ENCODE data around the gene TTYH3. TPM values are rescaled to one million over a fixed set of nuclear protein-coding genes. Genes with fewer than 3 reads are reported as not detected.
"Not testable (repeated sequence)": the region's sequence is repeated elsewhere in the genome, so short reads cannot be mapped to it uniquely, and the experiment has no call there.

Gene TTYH3
- total and polyA plus RNA-seq, 2 of the 8 experiments (the other 6 are each of a cell fraction or from before 2014, with no cell fraction given), result 66.2 to 169 TPM

DNA sequence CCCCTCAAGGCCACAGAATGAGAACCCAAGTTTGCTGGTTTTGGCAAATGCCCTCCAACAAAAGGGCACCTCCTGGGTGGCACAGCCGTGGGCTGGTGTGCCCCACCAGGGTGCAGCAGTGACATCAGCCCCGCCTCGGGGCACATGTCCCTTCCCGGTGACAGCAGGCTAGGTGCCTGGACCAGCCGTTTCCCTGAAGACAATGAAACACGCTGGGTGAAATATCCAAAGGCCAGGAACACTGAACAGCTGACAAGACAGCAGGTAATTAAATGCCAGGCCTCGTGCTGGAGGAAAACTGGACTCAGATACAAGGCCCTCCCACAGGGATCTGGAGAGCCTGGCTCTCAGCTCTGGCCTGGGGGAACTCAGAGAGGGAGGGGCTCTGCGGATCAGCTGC lies 44.8 kb downstream of the TTYH3 start:
- not testable (repeated sequence) for FAIRE-seq; H3K56ac ChIP-seq (replicated peaks; ENCODE audit: insufficient read length, low read depth, low read length)

DNA sequence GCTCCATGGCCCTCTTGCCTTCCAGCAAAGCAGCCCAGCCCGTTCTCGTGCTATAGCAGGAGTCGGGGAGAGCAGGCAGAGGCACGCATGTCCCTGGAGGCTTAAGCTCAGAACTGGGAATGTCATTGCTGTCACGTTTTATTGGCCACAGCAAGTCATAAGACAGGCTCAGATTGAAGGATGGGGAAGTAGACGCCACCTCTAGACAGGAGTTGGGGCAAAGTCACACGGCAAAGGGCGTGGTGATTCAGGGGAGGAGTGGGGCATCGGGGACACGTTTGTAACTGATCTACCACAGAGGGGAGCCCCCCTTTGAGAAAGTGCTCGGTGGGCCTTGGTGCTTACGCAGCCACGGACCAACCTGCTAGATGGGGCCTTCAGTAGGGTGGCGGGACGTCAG lies 46.7 kb downstream of the TTYH3 start:
- CTCF ChIA-PET (ENCODE audit: partially characterized antibody), result interaction anchor here (4.7 kb wide), 2 partner anchors 7 to 22 kb away, joined by 39 to 59 read pairs; no protein-coding TSS in a partner anchor
- H3K9me3 ChIP-seq (ENCODE audit: insufficient read depth in 2 of 2, low read depth in 1 of 2, low read length in 1 of 2); H2AFZ ChIP-seq (ENCODE audit: low read length); H2BK12ac ChIP-seq (ENCODE audit: low read depth, low read length); H3K56ac ChIP-seq (replicated peaks; ENCODE audit: insufficient read length, low read depth, low read length); H3K27ac ChIP-seq (ENCODE audit: low read depth, low read length); H4K20me1 ChIP-seq (replicated peaks in 1 of 2; ENCODE audit: control insufficient read depth in 1 of 2, insufficient read depth in 2 of 2, low read length in 2 of 2); FAIRE-seq; H3K4me3 ChIP-seq (ENCODE audit: extremely low read depth in 1 of 4, insufficient read depth in 2 of 4, low read depth in 3 of 4, low read length in 4 of 4); H2BK15ac ChIP-seq (ENCODE audit: low read length); H3K27me3 ChIP-seq (replicated peaks in 1 of 4; ENCODE audit: control insufficient read depth in 3 of 4, extremely low read depth in 1 of 4, insufficient read depth in 3 of 4, low read length in 3 of 4); H2BK5ac ChIP-seq (ENCODE audit: low read depth, low read length); POLR2A ChIA-PET (ENCODE audit: partially characterized antibody); H3K79me2 ChIP-seq (ENCODE audit: control insufficient read depth in 1 of 2, insufficient read depth in 2 of 2, low read length in 2 of 2); H2AK5ac ChIP-seq (ENCODE audit: low read depth, low read length); H2BK120ac ChIP-seq (replicated peaks; ENCODE audit: low read depth, low read length); H3K4ac ChIP-seq (replicated peaks; ENCODE audit: insufficient read length, low read depth, low read length); H3K23ac ChIP-seq (ENCODE audit: insufficient read length); H4K5ac ChIP-seq (ENCODE audit: insufficient read length, low read depth, low read length); H4K91ac ChIP-seq (replicated peaks; ENCODE audit: insufficient read length, low read length); H3K9ac ChIP-seq (replicated peaks in 1 of 4; ENCODE audit: extremely low read depth in 1 of 4, low read depth in 3 of 4, low read length in 3 of 4); H3K18ac ChIP-seq (ENCODE audit: extremely low read depth, low read length); H2BK20ac ChIP-seq (ENCODE audit: low read length); DNase-seq (ENCODE audit: low read depth in 1 of 2, low spot score in 2 of 2); H3K4me1 ChIP-seq (replicated peaks in 1 of 4; ENCODE audit: control insufficient read depth in 3 of 4, insufficient read depth in 4 of 4, low read length in 3 of 4); H3K36me3 ChIP-seq (ENCODE audit: control insufficient read depth in 2 of 4, insufficient read depth in 4 of 4, low read length in 3 of 4); H3K14ac ChIP-seq (ENCODE audit: insufficient read length); H3K4me2 ChIP-seq (ENCODE audit: insufficient read depth in 1 of 2, low read depth in 2 of 2, low read length in 2 of 2); H4K8ac ChIP-seq (ENCODE audit: extremely low read depth, insufficient read depth, low read length); H3K23me2 ChIP-seq (ENCODE audit: low read depth, low read length); H3K79me1 ChIP-seq (ENCODE audit: low read depth, low read length): not testable (repeated sequence)
- 86% methylated on average over 13 of the region's 15 CpGs; no CpG with 5 or more reads in 1 of the 2 experiments for WGBS, 2 experiments (ENCODE audit: extremely low coverage in 1 of 2, insufficient coverage in 1 of 2, insufficient read length in 1 of 2, insufficient replicate concordance in 2 of 2, low coverage in 1 of 2, low lambda C conversion rate in 2 of 2, missing lambda C conversion rate in 1 of 2)

More for the DNA sequence above, 44.8 kb downstream of the TTYH3 start:
- H2BK120ac ChIP-seq (replicated peaks; ENCODE audit: low read depth, low read length); H3K79me1 ChIP-seq (ENCODE audit: low read depth, low read length); H3K27me3 ChIP-seq (replicated peaks in 1 of 4; ENCODE audit: control insufficient read depth in 3 of 4, extremely low read depth in 1 of 4, insufficient read depth in 3 of 4, low read length in 3 of 4); H4K8ac ChIP-seq (ENCODE audit: extremely low read depth, insufficient read depth, low read length); H3K18ac ChIP-seq (ENCODE audit: extremely low read depth, low read length); H3K27ac ChIP-seq (ENCODE audit: low read depth, low read length); H3K4ac ChIP-seq (replicated peaks; ENCODE audit: insufficient read length, low read depth, low read length); POLR2A ChIA-PET (ENCODE audit: partially characterized antibody); H3K4me1 ChIP-seq (replicated peaks in 1 of 4; ENCODE audit: control insufficient read depth in 3 of 4, insufficient read depth in 4 of 4, low read length in 3 of 4); H3K36me3 ChIP-seq (ENCODE audit: control insufficient read depth in 2 of 4, insufficient read depth in 4 of 4, low read length in 3 of 4); DNase-seq (ENCODE audit: low read depth in 1 of 2, low spot score in 2 of 2); H4K91ac ChIP-seq (replicated peaks; ENCODE audit: insufficient read length, low read length); H3K23ac ChIP-seq (ENCODE audit: insufficient read length); H4K20me1 ChIP-seq (replicated peaks in 1 of 2; ENCODE audit: control insufficient read depth in 1 of 2, insufficient read depth in 2 of 2, low read length in 2 of 2); H3K23me2 ChIP-seq (ENCODE audit: low read depth, low read length); H2BK15ac ChIP-seq (ENCODE audit: low read length); H3K4me3 ChIP-seq (ENCODE audit: extremely low read depth in 1 of 4, insufficient read depth in 2 of 4, low read depth in 3 of 4, low read length in 4 of 4); H2AK5ac ChIP-seq (ENCODE audit: low read depth, low read length); H2BK20ac ChIP-seq (ENCODE audit: low read length); H3K9ac ChIP-seq (replicated peaks in 1 of 4; ENCODE audit: extremely low read depth in 1 of 4, low read depth in 3 of 4, low read length in 3 of 4); H3K79me2 ChIP-seq (ENCODE audit: control insufficient read depth in 1 of 2, insufficient read depth in 2 of 2, low read length in 2 of 2); H2BK12ac ChIP-seq (ENCODE audit: low read depth, low read length); H2BK5ac ChIP-seq (ENCODE audit: low read depth, low read length); H3K4me2 ChIP-seq (ENCODE audit: insufficient read depth in 1 of 2, low read depth in 2 of 2, low read length in 2 of 2); H4K5ac ChIP-seq (ENCODE audit: insufficient read length, low read depth, low read length); H3K9me3 ChIP-seq (ENCODE audit: insufficient read depth in 2 of 2, low read depth in 1 of 2, low read length in 1 of 2); H3K14ac ChIP-seq (ENCODE audit: insufficient read length); H2AFZ ChIP-seq (ENCODE audit: low read length): not testable (repeated sequence)
- WGBS, 2 experiments (ENCODE audit: extremely low coverage in 1 of 2, insufficient coverage in 1 of 2, insufficient read length in 1 of 2, insufficient replicate concordance in 2 of 2, low coverage in 1 of 2, low lambda C conversion rate in 2 of 2, missing lambda C conversion rate in 1 of 2), result 79% methylated on average over 5 of the region's 8 CpGs; no CpG with 5 or more reads in 1 of the 2 experiments
- CTCF ChIA-PET (ENCODE audit: partially characterized antibody), result interaction anchor here (1.0 kb wide), 1 partner anchor 66 kb away, joined by 3 read pairs; no protein-coding TSS in a partner anchor

Measured in H1 (cell line).